HG02970 (cell line): Measurements from ENCODE around the gene PLAC9.

Experiments
- ATAC-seq: cut with Tn5 transposase; IDR thresholded peaks from one replicate; pipeline ENCODE4 v1.9.1; 2021; ENCODE audit warnings: mild to moderate bottlenecking, moderate library complexity, moderate number of reproducible peaks; ENCODE audit not compliant: unreplicated experiment, low FRiP score

The PLAC9 gene

DNA sequence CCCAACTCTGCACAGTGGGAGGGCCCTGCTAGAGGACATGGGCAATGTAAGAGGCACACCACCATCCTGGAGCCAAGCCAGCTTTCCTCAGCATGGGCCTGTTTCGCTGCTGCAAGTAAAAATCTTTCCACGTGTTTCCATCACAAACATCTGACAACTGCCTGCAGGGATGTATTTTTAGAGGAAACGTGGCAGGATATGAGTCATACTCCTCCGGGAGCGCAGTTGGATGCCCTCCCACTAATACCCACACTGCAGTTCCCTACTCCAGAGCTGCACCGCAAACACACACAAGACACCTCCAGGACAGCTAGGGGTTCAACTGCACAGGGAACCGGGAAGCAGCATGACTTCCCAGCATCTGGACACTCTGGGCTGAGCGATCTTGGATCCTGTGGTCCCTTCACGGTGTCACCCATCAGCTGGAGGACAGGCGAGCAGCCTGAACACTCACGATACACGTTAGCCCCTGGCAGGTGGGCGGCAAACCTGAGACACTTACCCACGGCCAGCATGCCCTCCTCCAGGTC lies 26.1 kb downstream of the PLAC9 start:
- ATAC-seq = no peak

DNA sequence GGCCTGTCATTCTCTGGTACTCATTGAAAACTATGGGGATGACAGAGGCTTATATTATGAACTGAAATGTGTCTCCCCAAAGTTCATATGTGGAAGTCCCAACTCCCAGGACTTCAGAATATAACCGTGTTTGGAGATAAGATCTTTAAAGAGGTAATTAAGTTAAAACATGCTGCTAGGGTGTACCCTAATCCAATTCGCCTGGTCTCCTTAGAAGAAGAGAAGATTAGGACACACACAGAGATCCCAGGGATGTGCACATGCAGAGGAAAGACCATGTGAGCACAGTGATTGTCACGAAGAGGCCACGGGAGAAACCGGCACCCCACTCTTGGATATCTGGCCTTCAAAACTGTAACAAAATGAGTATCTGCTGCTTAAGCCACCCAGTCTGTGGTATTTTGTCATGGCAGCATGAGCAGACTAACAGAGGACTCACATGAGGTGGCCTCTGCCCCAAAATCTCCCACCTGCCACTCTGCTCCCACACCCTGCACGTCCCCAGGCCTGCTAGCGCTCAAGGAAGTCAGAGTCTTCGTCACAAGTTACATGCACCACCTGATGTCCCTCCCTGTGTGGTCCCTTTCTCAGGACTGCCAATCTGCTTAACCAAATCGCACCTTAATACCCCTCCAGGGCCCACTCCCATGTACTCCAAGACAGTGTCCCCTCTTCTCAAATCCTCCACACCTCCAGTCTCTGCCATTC lies 26.8 kb downstream of the PLAC9 start:
- no peak for ATAC-seq

DNA sequence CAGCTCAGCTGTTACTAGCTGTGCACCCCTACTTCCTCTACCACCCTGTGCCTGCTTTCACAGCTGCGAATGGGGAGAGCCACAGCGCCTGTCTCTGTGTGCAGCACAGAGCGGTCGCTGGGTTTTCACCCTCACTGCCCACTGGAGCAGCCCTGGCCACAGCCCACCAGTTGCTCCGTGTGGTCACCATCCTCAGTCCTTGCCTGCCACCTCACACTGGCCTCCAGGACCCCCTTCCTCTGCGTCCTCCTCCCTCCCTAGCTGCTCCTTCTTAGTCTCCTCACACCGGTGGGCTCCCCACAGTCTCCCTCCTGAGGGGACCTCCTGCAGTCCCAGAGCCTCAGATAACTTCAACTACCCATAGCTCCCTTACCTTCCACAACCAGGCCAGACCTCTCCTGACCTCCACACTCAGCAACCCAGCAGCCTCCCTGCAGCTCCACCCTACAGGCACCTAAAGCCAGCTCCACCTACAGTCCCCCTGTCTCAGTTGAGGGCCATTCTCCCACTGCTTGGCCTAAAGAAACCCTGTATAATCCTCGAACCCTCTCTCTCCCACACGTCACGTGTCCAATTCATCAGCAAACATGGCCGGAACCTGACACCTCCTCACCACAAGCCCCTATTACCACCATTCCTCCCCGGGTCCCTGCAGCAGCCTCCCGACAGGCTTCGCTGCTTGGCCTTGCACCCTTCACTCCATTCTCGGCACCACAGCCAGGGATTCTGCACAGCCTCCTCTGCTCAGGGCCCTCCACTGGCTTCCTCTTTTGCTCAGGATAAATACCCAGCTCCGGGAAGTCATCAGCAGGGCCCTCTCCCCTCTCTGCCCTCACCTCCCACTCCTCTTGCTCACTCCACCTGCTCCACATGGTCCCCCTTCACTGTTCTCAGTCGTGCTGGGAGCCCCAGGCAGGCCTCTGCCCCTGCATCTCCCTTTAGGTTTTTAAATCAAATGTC lies 28.1 kb downstream of the PLAC9 start:
- ATAC-seq = no peak

DNA sequence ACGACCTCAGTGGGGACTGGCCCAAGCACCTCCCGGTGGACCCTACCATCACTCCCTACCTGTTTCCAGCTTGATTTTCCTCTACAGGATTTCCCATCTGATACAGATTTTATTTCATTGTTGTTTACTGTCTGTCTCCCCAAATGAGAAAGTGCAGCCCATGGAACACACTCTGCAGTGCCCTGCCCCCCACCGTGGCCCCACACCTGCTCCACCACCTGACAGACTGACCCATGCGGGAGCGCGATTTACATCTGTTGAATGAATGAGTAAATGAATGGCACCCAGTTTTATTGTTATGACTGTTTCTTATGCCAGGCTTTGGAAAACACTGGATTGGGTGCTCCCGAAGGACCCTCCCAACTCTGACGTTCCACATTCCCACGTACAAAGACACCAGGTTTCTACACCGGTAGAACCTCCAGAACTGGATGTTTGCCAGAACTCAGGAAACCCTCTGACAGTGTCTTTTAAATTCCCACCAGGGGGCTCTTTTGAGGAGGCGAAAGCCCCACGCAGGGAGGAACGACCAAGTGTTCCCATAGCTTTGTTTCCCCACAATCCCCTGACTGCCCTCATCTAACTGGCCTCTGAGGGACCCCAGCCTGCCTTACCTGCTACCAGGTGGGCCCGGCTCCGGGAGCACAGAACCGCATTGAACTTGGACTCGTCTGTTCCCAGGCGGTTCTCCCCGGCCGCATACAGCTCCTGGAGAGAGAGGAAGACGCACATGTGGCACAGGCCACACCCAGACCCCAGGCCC lies 29.0 kb downstream of the PLAC9 start:
- ATAC-seq = no peak

DNA sequence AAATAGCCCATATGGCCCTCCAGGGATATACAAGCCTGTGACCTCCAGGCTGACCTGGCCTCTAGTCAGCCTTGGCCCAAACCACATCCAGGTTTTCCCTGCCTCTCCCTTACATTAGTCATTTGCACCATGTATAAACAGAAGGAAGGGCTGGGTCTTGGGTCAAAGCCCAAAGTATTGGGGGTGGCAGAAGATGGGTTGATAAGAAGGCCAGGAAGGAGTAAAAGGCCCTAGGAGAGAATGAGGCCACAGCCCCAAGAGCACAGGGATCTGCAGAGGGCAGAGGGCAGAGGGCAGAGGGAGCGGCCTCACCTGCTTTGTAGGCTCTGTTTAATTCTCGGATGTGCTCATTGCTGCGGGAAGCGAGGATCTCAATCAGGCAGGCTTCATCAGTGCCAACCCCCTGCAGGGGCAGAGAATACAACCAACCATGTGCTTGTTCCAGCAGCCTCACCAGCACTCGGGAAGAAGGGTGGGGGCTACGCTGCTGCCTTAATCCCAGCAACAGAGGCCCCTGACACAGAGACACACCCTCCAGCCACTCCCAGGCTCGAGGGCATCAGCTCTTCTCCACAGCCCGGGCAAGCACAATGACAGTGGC lies 31.3 kb downstream of the PLAC9 start:
- ATAC-seq = no peak

DNA sequence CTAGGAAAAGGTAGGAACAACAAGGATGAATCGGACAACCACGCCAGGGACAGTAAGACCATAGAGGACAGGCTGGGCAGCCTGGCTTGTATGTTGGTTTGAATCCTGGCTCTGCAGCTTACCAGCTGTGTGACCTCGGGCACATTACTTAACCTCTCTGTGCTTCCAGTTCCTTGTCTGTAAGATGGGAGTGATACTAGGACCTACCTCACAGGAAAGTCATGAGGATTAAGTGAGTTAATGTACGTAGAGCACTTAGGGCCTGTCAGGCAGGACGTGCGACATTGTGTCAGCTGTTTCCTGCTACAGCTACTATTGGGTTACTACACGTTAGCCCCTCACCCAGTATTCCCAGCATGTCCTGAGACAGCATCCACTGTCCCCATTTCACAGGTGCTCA lies 32.1 kb downstream of the PLAC9 start:
- no peak for ATAC-seq

DNA sequence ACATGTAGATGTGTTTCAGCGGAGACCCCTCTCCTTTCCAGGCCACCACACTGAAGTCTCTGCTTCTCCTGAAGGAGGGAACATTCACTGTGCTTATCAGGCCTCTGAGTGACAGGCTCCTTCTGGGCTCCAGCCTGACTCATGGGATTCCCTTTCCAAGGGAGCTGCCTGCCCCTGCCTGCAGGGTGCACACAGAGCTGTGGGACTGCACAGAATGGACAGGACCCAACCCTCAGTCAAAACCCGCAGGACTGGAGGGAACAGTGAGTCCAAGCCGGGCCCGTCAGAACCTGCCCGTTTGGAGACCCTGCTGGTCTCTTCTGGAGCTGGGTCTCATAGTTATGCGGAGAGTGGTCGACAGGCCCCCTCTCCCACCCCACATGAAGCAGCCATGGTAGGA lies 32.6 kb downstream of the PLAC9 start:
- ATAC-seq = no peak

DNA sequence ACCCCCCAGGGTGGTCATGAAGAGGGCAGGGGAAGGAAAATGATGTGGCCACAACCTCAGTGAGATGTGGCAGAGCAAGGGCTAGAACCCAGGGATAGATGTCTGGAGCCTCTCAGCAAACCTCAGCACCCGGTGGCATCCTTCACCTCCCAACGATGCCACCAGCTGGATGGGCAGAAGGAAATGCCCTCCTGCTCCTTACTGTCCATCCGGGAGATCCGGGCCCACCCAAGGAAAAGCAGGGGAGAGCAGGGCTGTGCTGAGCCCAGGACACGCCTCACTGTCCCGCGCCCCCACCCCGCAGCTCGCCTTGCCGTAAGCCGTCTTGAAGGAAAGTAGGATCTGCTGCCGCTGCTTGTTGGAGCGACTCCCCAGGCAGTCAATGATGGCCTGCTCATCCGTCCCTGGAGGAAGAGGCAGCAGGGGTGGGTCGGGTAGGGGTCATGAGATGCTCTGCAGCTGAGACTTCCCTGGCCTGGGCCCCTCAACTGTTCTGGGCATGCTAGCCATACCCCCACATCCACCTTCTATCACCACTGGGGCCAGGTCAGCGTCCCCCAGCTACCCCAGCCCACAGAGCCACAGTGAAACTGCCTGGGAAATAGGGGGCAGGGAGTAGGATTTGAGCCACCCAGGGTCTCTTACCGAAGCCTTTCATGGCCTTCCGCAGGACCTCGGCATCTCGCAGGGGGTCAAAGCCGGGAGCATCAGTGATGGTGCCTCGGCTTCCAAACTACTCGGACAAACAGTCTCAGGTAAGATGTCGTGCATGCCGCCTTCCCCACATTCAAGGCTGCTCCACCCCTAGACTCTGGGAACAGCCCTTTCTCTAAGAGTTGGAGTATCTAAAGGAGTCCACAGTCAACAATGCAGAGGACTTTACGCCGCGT lies 34.3 kb downstream of the PLAC9 start:
- no peak for ATAC-seq

DNA sequence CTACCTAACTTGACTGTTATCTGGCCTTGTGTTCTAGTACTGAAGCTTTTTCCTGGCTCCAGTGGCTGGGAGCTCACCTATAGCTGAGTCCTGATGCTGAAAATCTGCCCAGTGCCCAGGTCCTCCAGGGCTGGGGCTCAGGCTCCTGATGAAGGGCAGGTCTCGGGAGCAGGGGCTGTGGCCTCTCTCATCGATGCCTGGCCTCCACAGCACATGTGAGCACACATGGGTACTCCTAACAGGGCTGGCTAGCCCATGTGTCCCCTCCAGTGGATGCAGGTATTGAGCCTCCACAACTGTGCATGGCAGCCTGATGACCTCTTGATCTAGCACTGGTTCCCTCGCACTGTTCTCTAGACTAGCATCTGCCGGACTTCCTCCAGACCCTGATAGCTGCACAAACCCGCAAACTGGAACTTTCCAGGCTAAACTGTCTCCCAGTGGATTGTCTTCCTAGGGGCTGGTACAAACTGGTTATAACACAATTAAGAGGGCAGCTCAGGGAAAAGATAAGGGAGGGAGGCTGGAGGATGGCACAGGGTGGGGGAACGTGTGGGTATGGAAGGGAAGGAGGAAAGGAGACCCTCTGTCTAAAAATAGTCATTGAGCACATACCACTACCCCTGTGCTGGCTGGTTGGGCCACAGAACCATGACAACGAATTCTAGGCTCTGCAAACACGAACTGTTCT lies 35.1 kb downstream of the PLAC9 start:
- ATAC-seq = no peak

DNA sequence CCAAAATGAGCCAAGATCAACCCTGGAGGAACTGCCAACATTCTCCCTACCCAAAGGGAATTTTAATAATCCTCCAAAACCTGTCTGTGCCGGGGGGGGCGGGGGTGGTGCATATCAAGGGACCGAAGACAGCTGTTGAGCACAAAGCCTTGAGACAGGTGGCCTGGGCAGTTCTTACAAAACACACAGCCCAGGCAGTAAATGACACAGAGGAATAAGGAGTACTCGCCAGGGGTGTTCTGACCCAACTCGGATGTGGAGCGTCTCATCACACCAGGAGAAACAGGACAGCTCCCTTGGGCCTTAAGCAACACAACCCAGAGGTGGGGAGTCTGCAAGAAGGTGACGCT lies 35.6 kb downstream of the PLAC9 start:
- no peak for ATAC-seq

DNA sequence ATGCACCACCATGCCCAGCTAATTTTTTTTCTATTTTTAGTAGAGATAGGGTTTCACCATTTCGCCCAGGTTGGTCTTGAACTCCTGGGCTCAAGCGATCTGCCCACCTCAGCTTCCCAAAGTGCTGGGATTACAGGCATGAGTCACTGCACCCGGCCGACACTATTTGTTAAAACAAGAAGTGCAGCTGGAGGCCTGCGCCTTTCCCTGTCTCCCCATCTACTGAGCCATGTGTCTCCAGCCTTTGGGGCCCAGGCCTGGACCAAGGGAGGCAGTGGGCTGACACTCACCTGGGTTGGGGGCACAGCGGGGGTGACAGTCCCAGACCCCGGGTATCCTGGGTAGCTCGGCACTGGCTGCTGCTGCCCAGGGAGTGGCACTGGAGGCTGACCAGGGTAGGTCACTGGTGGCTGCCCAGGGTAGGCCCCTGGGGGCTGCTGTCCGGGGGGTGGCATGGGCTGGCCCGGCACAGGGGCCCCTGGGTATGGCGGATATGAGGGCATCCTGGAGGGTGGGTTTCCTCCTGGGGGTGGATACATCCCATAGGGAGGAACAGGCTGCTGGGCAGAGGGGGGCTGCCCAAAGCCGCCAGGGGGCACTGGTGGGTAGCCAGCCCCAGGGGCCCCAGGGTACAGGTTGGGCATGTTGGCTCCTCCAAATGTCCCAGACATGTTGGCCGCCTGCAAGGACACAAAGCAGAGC lies 36.3 kb downstream of the PLAC9 start:
- no peak for ATAC-seq

DNA sequence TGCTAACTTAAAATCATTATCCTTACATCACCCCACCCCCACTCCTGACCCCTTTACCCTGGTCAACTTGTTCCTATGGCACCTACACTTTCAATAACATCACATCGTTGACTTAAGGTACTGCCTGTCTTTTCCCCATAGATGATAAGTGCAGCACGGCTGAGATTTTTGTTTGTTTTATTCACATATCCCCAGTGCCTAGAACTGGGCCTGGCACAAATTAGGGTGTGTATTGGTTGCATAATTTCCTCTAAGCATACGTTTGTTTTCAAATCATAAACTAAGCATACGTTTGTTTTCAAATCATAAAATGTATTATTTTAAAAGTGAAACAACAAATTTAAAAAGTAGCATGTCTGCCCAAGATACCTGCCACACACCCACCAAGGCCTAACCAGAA lies 37.5 kb downstream of the PLAC9 start:
- ATAC-seq = no peak

DNA sequence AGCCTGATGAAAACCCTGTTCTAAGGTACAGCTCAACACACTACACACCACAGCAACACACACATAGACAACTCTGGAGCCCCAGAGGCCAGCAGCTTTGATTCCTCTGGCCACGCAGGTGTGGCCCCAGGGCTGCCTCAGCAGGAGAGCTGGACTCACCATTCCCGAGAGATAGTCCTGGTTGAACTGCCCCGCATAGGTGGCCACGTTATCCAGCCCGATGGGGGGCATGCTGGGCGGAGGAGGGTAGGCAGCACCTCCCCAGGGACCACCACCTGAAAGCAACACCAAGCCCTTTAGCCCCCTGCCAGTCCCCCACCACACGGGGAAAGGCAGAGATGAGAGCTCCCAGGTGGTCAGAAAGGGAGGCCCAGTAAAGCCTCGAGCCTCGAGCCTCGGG lies 38.1 kb downstream of the PLAC9 start:
- no peak for ATAC-seq

DNA sequence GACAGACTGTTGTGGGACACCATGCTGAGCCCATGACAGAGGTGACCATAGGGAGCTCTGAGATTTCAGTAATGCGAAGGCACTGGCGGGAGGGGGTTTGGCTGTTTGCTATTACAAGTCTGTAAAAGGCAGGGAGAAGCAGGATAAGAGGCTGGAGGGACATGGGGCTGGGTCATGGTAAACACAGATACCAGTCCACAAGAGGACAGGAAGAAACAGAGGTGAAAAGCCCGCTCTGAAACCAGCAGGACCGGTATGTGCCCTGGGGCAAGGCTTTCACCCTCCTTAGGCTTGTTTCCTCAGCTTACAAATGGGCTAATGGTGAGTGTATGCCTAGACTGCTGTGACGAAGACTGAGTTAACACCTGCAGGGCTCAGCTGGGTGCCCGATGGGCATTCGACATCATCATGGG lies 38.7 kb downstream of the PLAC9 start:
- ATAC-seq = no peak

DNA sequence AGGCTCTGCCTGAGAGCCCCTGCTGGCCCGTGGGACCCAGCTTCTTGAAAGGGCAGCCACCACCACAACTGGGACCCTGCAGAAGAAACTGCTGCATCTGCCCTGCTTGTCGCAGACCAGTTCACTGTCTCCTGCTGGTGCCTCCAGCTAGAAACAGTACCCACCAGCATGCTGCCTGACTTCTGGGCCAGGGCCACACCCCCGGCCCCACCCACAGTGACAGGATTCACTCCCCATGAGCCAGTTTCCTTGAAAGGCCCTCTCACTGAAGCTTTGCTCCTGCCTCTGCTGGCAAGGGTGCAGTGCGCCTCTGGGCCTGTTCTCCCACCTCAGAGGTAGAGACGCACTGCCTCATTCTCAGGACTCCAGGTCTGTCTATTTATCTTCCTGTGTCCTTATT lies 40.4 kb downstream of the PLAC9 start:
- no peak for ATAC-seq

DNA sequence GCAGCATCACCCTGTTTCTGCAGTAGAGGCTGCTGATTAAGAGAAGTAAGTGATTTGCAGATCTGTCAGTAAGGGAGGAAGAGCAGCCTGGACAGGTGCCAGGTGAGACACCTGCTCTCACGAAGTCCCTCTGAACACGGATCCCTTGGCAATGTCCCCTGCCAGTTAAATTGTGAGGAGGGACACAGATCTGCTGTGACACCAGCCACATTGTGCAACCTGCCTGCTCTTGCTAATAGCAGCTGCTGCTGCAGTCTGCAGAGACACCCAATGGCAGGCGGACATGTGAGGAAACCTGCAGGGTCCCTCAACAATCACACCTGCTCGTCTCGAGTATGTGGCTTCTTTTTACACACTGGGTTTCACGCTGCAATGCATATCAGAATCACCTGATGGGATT lies 40.9 kb downstream of the PLAC9 start:
- no peak for ATAC-seq

DNA sequence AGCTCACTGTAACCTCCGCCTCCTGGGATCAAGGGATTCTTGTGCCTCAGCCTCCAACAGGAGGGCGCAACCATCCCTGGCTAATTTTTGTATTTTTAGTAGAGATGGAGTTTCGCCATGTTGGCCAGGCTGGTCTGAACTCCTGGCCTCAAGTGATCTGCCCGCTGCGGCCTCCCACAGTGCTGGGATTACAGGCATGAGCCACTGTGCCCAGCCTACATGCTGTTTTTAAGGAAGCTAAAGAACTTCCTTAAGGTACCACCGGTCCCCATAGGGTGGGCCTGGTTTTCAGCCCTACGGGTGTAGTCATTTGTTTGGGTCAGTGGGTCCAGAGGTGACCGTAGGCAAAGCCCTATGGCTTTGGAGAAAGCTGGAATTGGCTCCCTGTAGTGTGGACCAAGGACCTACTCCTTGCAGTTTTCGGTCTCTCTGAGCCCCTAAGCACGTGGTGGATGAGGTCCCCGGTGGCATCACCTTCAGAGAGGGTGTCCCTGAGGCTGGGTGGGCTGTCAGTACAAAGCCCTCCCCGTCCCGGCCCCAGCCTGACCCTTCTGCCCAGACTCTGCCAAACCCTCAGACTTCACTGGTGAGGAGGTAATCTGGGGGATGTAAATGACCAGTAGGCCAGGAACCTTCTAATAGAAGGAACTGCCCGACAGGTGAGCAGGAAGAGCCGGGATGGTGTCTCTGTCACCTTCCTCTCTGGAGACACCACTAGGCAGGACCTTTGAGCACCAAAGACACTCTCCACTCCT lies 42.3 kb downstream of the PLAC9 start:
- ATAC-seq = no peak

DNA sequence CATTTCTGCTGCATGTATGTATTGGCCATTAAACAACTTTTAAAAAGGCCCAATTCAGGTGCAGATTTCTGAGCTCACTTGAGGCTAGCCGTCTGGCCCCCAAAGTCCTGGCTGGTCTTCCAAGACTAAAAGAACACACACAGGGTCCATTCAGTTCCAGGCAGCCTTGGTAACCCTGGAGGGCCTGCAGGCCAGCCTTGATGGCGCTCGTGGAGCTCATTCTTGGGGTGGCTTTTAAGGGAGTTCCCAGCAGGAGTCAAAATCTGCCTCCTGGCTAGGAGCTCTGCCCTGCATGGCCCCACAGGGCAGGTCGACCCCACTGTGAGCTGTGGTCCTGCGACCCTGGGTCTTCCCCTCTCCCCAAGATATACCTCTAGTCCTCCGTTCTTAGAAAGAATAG lies 44.0 kb downstream of the PLAC9 start:
- no peak for ATAC-seq
